ENCODE measurements around the gene TMEM132A. TPM values are rescaled to one million over a fixed set of nuclear protein-coding genes. Genes with fewer than 3 reads are reported as not detected.

Gene TMEM132A
- total RNA-seq, 1 donor from 2014 or later, result 197 TPM

DNA sequence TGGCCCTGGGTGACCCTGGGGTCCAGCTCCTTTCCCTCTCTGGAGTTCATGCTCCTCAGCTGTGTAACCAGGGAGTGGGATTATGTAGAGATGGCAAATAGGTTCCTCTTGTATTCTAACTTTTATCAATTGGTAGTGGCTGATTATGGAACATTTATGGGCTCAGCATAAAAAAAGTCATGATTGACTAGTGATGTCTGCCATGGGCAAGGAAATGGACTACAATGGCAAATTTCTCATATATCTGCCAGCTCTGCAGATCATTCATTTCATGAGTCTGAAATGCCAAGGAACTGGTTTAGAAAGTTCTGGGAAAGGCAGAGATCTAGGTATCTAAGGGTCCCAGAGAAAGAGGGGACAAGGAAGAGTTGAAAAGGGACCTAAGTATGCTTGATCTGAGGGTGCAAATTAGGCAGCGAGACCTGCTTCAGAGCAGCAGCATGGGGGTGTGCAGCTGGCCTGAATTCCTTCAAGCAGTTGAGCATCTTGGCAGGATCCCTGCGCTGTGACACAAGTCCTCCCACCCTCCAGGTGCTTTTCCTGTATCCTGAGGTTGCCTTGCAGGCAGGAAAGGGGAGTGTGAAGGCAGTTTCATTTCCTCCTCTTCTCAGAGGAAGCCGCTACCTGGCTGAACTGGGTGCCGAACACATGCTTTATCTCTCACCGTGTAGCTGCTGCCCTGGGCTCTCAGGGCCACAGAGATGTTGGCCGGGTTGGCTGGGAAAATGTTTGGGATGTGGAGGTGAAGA, 17.3 kb downstream of the TMEM132A start:
- no peak for DNase-seq (ENCODE audit: low spot score in 2 of 2, unreplicated experiment in 2 of 2)
- Mint-ChIP-seq H3K4me1 (peaks cover 19% of the 10 kb centered on the region), H3K27me3 (ENCODE audit: low read depth) (no peaks in the 10 kb centered on the region), H3K9me3 (no peaks in the 10 kb centered on the region), H3K27ac (no peak overlapping the region), H3K4me3 (no peak overlapping the region), H3K36me3 (no peaks in the 10 kb centered on the region)
- TF ChIP-seq, protein P1, sequence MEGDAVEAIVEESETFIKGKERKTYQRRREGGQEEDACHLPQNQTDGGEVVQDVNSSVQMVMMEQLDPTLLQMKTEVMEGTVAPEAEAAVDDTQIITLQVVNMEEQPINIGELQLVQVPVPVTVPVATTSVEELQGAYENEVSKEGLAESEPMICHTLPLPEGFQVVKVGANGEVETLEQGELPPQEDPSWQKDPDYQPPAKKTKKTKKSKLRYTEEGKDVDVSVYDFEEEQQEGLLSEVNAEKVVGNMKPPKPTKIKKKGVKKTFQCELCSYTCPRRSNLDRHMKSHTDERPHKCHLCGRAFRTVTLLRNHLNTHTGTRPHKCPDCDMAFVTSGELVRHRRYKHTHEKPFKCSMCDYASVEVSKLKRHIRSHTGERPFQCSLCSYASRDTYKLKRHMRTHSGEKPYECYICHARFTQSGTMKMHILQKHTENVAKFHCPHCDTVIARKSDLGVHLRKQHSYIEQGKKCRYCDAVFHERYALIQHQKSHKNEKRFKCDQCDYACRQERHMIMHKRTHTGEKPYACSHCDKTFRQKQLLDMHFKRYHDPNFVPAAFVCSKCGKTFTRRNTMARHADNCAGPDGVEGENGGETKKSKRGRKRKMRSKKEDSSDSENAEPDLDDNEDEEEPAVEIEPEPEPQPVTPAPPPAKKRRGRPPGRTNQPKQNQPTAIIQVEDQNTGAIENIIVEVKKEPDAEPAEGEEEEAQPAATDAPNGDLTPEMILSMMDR (IDR thresholded peaks at IDR 0.05; ENCODE audit: unreplicated experiment), result no peak

- no peak for DNase-seq (ENCODE audit: low spot score in 2 of 2, unreplicated experiment in 2 of 2)
- TF ChIP-seq, protein P1 (IDR thresholded peaks at IDR 0.05; ENCODE audit: unreplicated experiment), result no peak
Observed at GRCh38 chr11:60942219-60942618, 18.0 kb downstream of the TMEM132A start.

GRCh38 chr11:60942970-60943565, 18.8 kb downstream of the TMEM132A start:
- no peaks in the 10 kb centered on the region for H3K9me3 Mint-ChIP-seq
- peaks cover 27% of the 10 kb centered on the region for H3K4me1 Mint-ChIP-seq
- no peak overlapping the region for H3K4me3 Mint-ChIP-seq
- H3K36me3 Mint-ChIP-seq, result no peaks in the 10 kb centered on the region
- DNase-seq (ENCODE audit: low spot score in 2 of 2, unreplicated experiment in 2 of 2), result no peak
- no peaks in the 10 kb centered on the region for H3K27me3 Mint-ChIP-seq (ENCODE audit: low read depth)
- TF ChIP-seq, protein P1 (IDR thresholded peaks at IDR 0.05; ENCODE audit: unreplicated experiment), result no peak
- peak overlapping the region; percentile 86 for H3K27ac Mint-ChIP-seq

More at GRCh38 chr11:60942219-60942618, 18.0 kb downstream of the TMEM132A start:
- peaks cover 19% of the 10 kb centered on the region for H3K4me1 Mint-ChIP-seq
- no peak overlapping the region for H3K4me3 Mint-ChIP-seq
- H3K9me3 Mint-ChIP-seq, result no peaks in the 10 kb centered on the region
- H3K27ac Mint-ChIP-seq, result peak overlapping the region; percentile 21
- no peaks in the 10 kb centered on the region for H3K27me3 Mint-ChIP-seq (ENCODE audit: low read depth)
- no peaks in the 10 kb centered on the region for H3K36me3 Mint-ChIP-seq

DNA sequence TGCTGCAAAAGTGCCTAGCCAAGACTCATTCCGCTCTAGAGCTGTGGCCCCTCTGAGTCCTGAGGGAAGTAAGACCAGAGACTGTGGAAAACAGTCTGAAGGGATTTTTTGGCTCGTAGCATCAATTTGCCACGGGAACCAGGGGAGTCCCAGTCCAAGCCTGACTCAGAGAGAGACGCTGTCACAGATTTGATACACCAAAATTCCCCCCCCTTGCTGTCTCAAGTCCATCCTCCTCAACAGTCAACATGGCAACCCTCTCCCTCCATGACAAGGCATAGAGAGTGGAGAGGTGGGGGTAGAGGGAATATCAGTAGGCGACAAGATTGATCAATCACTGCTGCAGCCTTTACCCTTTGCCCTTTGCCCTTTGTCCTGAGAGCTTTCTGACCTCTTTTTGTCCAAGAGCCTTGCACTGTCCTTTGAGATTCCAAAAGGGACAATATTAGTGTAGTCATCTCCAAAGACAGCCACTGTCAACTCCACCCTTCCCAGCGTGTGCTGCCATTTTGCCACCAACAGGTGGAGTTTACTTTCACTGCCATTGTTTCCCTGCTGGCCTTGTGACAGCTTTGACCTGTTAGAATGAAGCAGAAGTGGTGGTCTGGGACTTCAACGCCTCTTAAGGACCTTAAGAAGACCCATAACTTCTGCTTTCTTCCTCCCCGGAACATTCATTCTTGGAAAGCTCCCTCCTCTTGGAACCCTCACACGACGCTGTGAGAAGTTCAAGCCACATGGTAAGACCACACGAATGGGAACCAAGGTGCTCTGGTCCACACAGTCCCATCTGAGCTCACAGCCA, 20.4 kb downstream of the TMEM132A start:
- H3K36me3 Mint-ChIP-seq, result no peaks in the 10 kb centered on the region
- peaks cover 13% of the 10 kb centered on the region for H3K27me3 Mint-ChIP-seq (ENCODE audit: low read depth)
- TF ChIP-seq, protein P1 (IDR thresholded peaks at IDR 0.05; ENCODE audit: unreplicated experiment), result no peak
- no peak for DNase-seq (ENCODE audit: low spot score in 2 of 2, unreplicated experiment in 2 of 2)
- H3K9me3 Mint-ChIP-seq, result no peaks in the 10 kb centered on the region
- H3K4me1 Mint-ChIP-seq, result peaks cover 34% of the 10 kb centered on the region
- H3K4me3 Mint-ChIP-seq, result no peak overlapping the region
- no peak overlapping the region for H3K27ac Mint-ChIP-seq

DNA sequence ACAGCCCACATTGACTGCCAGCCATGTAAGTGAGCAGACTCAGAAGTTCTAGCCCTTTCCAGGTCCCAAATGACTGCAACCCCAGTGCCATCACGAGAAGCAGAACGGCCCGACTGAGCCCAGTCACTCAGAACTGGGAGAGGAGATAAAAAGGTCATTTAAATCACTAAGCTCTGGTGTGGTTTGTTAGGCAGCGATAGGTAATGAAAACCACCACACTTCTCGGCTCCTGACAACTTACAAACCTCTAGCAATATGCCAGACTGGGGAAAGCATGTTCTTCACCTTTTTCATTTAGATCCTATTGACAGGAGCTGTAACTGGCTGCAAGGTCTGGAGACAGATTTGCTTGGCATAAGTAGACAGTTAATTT, 21.0 kb downstream of the TMEM132A start:
- Mint-ChIP-seq H3K4me1 (peaks cover 35% of the 10 kb centered on the region), H3K9me3 (no peaks in the 10 kb centered on the region), H3K4me3 (no peak overlapping the region), H3K27ac (no peak overlapping the region), H3K36me3 (no peaks in the 10 kb centered on the region), H3K27me3 (ENCODE audit: low read depth) (peaks cover 19% of the 10 kb centered on the region)
- no peak for DNase-seq (ENCODE audit: low spot score in 2 of 2, unreplicated experiment in 2 of 2)
- TF ChIP-seq, protein P1 (IDR thresholded peaks at IDR 0.05; ENCODE audit: unreplicated experiment), result no peak
